Liver (tissue), 9 donors: Measurements from ENCODE around the gene PLAC8L1. TPM values are rescaled to one million over a fixed set of nuclear protein-coding genes. Genes with fewer than 3 reads are reported as not detected.

Experiments used
- DNase-seq: peaks from one replicate; pipeline ENCODE4 v3.0.0-alpha.2; 2017; ENCODE audit warnings: low spot score
- H3K27ac ChIP-seq, 2 donors: one replicate each; pipeline ENCODE4 v1.7.0; 2013; ENCODE audit warnings: inconsistent platforms in 2 of 2, low read length in 2 of 2, control low read depth in 1 of 2, low read depth in 1 of 2, mild to moderate bottlenecking in 1 of 2
- H3K27me3 ChIP-seq, 4 donors: one replicate each; pipeline versions ENCODE4 v1.6.1 to v1.7.0; 2013; ENCODE audit warnings: low read length in 3 of 4, inconsistent platforms in 1 of 4, mild to moderate bottlenecking in 1 of 4, moderate library complexity in 1 of 4; ENCODE audit not compliant: control insufficient read depth in 4 of 4, insufficient read depth in 4 of 4
- H3K36me3 ChIP-seq, 4 donors: one replicate each; pipeline versions ENCODE4 v1.6.1 to v1.7.0; 2013; ENCODE audit warnings: low read length in 3 of 4, mild to moderate bottlenecking in 3 of 4, low read depth in 1 of 4, moderate library complexity in 1 of 4; ENCODE audit not compliant: control insufficient read depth in 4 of 4, insufficient read depth in 3 of 4
- H3K4me1 ChIP-seq, 4 donors: one replicate each; pipeline versions ENCODE4 v1.6.1 to v1.7.0; 2013; ENCODE audit warnings: low read length in 3 of 4, mild to moderate bottlenecking in 3 of 4, moderate library complexity in 1 of 4; ENCODE audit not compliant: control insufficient read depth in 4 of 4, insufficient read depth in 4 of 4
- H3K4me3 ChIP-seq, 3 donors: one replicate each; pipeline versions ENCODE4 v1.6.1 to v1.7.0; 2013; ENCODE audit warnings: low read length in 3 of 3, control low read depth in 1 of 3, low read depth in 1 of 3, mild to moderate bottlenecking in 1 of 3
- H3K9ac ChIP-seq, 2 donors: one replicate each; pipeline ENCODE4 v1.7.0; 2013; ENCODE audit warnings: low read length in 2 of 2, mild to moderate bottlenecking in 2 of 2, moderate library complexity in 2 of 2, control low read depth in 1 of 2, low read depth in 1 of 2
- H3K9me3 ChIP-seq, 4 donors: one replicate each; pipeline versions ENCODE4 v1.6.1 to v1.7.0; 2013; ENCODE audit warnings: low read length in 3 of 4; ENCODE audit not compliant: control insufficient read depth in 4 of 4
- CTCF ChIP-seq: fragments of 150-350 bp; IDR thresholded peaks from 2 replicates; pipeline ENCODE4 v1.5.1; 2017; ENCODE audit warnings: improper control_type of control experiment, low read depth, low read length; ENCODE audit not compliant: missing input control
- EGR1 ChIP-seq, 2 donors: IDR thresholded peaks; 2 replicates each; pipeline ENCODE4 v1.6.1; 2016 to 2018; ENCODE audit warnings: antibody characterized with exemption in 2 of 2, low read depth in 2 of 2
- FOXA1 ChIP-seq: IDR thresholded peaks from 2 replicates; pipeline ENCODE4 v1.6.1; 2016; ENCODE audit warnings: antibody characterized with exemption
- FOXA2 ChIP-seq: IDR thresholded peaks from 2 replicates; pipeline ENCODE4 v1.6.1; 2016; ENCODE audit warnings: antibody characterized with exemption
- GABPA ChIP-seq, 2 donors: IDR thresholded peaks in 1 of 2; conservative IDR thresholded peaks in 1 of 2; 2 replicates each; pipeline ENCODE4 v1.6.1; 2016; ENCODE audit warnings: antibody characterized with exemption in 2 of 2, mild to moderate bottlenecking in 1 of 2, moderate library complexity in 1 of 2
- HNF4A ChIP-seq, 2 donors: conservative IDR thresholded peaks; 2 replicates each; pipeline ENCODE4 v1.6.1; 2016; ENCODE audit warnings: antibody characterized with exemption in 2 of 2, mild to moderate bottlenecking in 2 of 2
- HNF4G ChIP-seq: IDR thresholded peaks from 2 replicates; pipeline ENCODE4 v1.6.1; 2016; ENCODE audit warnings: antibody characterized with exemption
- JUND ChIP-seq, 2 donors: IDR thresholded peaks; 2 replicates each; pipeline ENCODE4 v1.6.1; 2016; ENCODE audit warnings: antibody characterized with exemption in 2 of 2
- NR2F2 ChIP-seq: IDR thresholded peaks from 2 replicates; pipeline ENCODE4 v1.6.1; 2016; ENCODE audit warnings: antibody characterized with exemption
- RAD21 ChIP-seq, 2 donors: IDR thresholded peaks; 2 replicates each; pipeline ENCODE4 v1.6.1; 2016; ENCODE audit warnings: antibody characterized with exemption in 2 of 2, mild to moderate bottlenecking in 2 of 2
- RXRA ChIP-seq, 2 donors: IDR thresholded peaks; 2 replicates each; pipeline ENCODE4 v1.6.1; 2017 to 2018; ENCODE audit warnings: antibody characterized with exemption in 2 of 2, mild to moderate bottlenecking in 1 of 2
- SP1 ChIP-seq: IDR thresholded peaks from 2 replicates; pipeline ENCODE4 v1.6.1; 2018; ENCODE audit warnings: antibody characterized with exemption, mild to moderate bottlenecking
- TAF1 ChIP-seq: conservative IDR thresholded peaks from 2 replicates; pipeline ENCODE4 v1.6.1; 2016; ENCODE audit warnings: antibody characterized with exemption, mild to moderate bottlenecking
- YY1 ChIP-seq: IDR thresholded peaks from 2 replicates; pipeline ENCODE4 v1.6.1; 2016; ENCODE audit warnings: antibody characterized with exemption, mild to moderate bottlenecking
- ZBTB33 ChIP-seq: IDR thresholded peaks from 2 replicates; pipeline ENCODE4 v1.6.1; 2016; ENCODE audit warnings: antibody characterized with exemption
- WGBS: extraction: QIAGEN DNeasy Blood & Tissue Kit; methylation state at CpG from one replicate; pipeline ENCODE4 v1.1.7; 2013; 5-methylcytosine and 5-hydroxymethylcytosine counted together
- polyA plus RNA-seq, 2 donors: library from polyadenylated mRNA; stranded (reverse) in 1 of 2; unstranded in 1 of 2; fragments of 200-250 nt in 1 of 2; fragments of >200 nt in 1 of 2; fragmentation: Nextera tagmentation in 1 of 2; extraction: Ambion mirVana in 1 of 2; gene quantifications; one replicate each; pipeline versions ENCODE4 v1.2.1 to v1.2.3, GENCODE V29; 2013 to 2015
- total RNA-seq, 2 donors: library from RNA; depleted of rRNA; stranded (reverse); fragments of >200 nt; gene quantifications; one replicate each; pipeline ENCODE4 v1.2.3, GENCODE V29; 2014
- TF ChIP-seq, protein P1 (sequence below): IDR thresholded peaks from 2 replicates; pipeline ENCODE4 v1.6.1; 2016; ENCODE audit warnings: antibody characterized with exemption, mild to moderate bottlenecking
- TF ChIP-seq, protein P2 (sequence below): IDR thresholded peaks from 2 replicates; pipeline ENCODE4 v1.6.1; 2016; ENCODE audit warnings: antibody characterized with exemption
- TF ChIP-seq, protein P3 (sequence below): IDR thresholded peaks from 2 replicates; pipeline ENCODE4 v1.6.1; 2016; ENCODE audit warnings: antibody characterized with exemption
- donor health status: healthy.
- donor health status: healthy.
- donor health status: healthy.
- donor health status: healthy.
- donor health status: healthy.

The PLAC8L1 gene
- total and polyA plus RNA-seq, 4 donors = 0.28 TPM; not detected in 3

DNA sequence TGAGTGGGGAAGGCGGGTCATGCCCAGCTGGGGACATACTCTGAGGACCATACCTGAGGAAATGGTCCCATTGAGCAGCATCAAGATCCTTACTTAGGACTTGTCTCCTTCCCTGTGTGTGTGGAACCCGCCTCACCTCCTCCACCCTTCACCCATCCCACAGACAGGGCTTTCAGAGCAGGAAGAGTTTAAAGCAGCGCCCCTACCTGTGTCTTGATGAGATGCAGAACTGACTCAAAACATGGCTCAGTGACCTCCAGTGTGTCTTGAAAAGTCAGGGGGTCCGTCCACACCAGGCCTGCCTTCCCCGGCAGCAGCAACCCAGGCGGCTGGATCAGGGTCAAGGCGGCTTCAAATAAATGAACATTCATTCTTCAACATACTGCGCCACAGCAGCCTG is 38.4 kb downstream of the PLAC8L1 start:
- peaks cover 0 to 9% (median 9%) of the 10 kb centered on the region in 4 donors for H3K36me3 ChIP-seq
- no peaks in the 10 kb centered on the region for H3K27me3 ChIP-seq
- DNase-seq = no peak
- H3K4me1 ChIP-seq = no peaks in the 10 kb centered on the region
- H3K9me3 ChIP-seq = no peaks in the 10 kb centered on the region
- no peak overlapping the region for H3K4me3 ChIP-seq
- no peak for TF ChIP-seq RXRA (IDR thresholded peaks at IDR 0.05)
- TF ChIP-seq NR2F2 = no peak
- TF ChIP-seq JUND (IDR thresholded peaks at IDR 0.05) = no peak
- TF ChIP-seq, protein P1, sequence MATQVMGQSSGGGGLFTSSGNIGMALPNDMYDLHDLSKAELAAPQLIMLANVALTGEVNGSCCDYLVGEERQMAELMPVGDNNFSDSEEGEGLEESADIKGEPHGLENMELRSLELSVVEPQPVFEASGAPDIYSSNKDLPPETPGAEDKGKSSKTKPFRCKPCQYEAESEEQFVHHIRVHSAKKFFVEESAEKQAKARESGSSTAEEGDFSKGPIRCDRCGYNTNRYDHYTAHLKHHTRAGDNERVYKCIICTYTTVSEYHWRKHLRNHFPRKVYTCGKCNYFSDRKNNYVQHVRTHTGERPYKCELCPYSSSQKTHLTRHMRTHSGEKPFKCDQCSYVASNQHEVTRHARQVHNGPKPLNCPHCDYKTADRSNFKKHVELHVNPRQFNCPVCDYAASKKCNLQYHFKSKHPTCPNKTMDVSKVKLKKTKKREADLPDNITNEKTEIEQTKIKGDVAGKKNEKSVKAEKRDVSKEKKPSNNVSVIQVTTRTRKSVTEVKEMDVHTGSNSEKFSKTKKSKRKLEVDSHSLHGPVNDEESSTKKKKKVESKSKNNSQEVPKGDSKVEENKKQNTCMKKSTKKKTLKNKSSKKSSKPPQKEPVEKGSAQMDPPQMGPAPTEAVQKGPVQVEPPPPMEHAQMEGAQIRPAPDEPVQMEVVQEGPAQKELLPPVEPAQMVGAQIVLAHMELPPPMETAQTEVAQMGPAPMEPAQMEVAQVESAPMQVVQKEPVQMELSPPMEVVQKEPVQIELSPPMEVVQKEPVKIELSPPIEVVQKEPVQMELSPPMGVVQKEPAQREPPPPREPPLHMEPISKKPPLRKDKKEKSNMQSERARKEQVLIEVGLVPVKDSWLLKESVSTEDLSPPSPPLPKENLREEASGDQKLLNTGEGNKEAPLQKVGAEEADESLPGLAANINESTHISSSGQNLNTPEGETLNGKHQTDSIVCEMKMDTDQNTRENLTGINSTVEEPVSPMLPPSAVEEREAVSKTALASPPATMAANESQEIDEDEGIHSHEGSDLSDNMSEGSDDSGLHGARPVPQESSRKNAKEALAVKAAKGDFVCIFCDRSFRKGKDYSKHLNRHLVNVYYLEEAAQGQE = no peak
- no peak for TF ChIP-seq YY1
- TF ChIP-seq FOXA2 = no peak
- TF ChIP-seq HNF4A (conservative IDR thresholded peaks at IDR 0.05) = no peak
- no peak for TF ChIP-seq ZBTB33
- no peak for TF ChIP-seq CTCF
- no peak for TF ChIP-seq TAF1
- no peak for TF ChIP-seq EGR1 (IDR thresholded peaks at IDR 0.05; ENCODE audit: low read depth in 2 of 2)
- TF ChIP-seq GABPA (IDR thresholded peaks at IDR 0.05 in 1 of 2, conservative IDR thresholded peaks at IDR 0.05 in 1 of 2) = no peak
- TF ChIP-seq, protein P2, sequence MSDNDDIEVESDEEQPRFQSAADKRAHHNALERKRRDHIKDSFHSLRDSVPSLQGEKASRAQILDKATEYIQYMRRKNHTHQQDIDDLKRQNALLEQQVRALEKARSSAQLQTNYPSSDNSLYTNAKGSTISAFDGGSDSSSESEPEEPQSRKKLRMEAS = no peak
- TF ChIP-seq RAD21 (IDR thresholded peaks at IDR 0.05) = no peak
- no peak for TF ChIP-seq SP1
- no peak for TF ChIP-seq HNF4G
- TF ChIP-seq, protein P3, sequence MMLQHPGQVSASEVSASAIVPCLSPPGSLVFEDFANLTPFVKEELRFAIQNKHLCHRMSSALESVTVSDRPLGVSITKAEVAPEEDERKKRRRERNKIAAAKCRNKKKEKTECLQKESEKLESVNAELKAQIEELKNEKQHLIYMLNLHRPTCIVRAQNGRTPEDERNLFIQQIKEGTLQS = no peak
- no peak for TF ChIP-seq FOXA1
- H3K27ac ChIP-seq = no peak overlapping the region
- no peak overlapping the region for H3K9ac ChIP-seq
- 98% methylated on average over 8 of the region's 8 CpGs for WGBS
